ENCODE results near the gene TRIM50.

- TF ChIP-seq CTCF (IDR thresholded peaks at IDR 0.05) (no peak), POLR2A (IDR thresholded peaks at IDR 0.05) (no peak), EP300 (IDR thresholded peaks at IDR 0.05; ENCODE audit: low read depth) (no peak)
These were observed 11.4 kb downstream of the TRIM50 start for GRCh38 chr7:73316521-73316920.
